DMS79 treated with DMSO at 0.1 percent for 48 hours (cell line): ENCODE data around the gene FSIP1.
A peak's percentile ranks its signal among the peaks of the same experiment; 100 is the strongest.

Source experiments
- DNase-seq: peaks from one replicate; lab custom pipeline; 2025; lab: John Stamatoyannopoulos, UW

Gene FSIP1

GRCh38 chr15:39756806-39757522, 25.7 kb downstream of the FSIP1 start:
- peak; percentile 28 for DNase-seq

GRCh38 chr15:39752991-39753390, 29.6 kb downstream of the FSIP1 start:
- DNase-seq = no peak

- no peak for DNase-seq
Measured at GRCh38 chr15:39752246-39752645, 30.4 kb downstream of the FSIP1 start.

- no peak for DNase-seq
Measured at GRCh38 chr15:39748276-39748675, 34.4 kb downstream of the FSIP1 start.

- DNase-seq = no peak
Measured at GRCh38 chr15:39747326-39747725, 35.3 kb downstream of the FSIP1 start.

- DNase-seq = no peak
Measured at GRCh38 chr15:39746714-39747276, 35.8 kb downstream of the FSIP1 start.

GRCh38 chr15:39746176-39746575, 36.5 kb downstream of the FSIP1 start:
- no peak for DNase-seq

GRCh38 chr15:39745415-39745814, 37.2 kb downstream of the FSIP1 start:
- DNase-seq = no peak

GRCh38 chr15:39744334-39745103, 38.1 kb downstream of the FSIP1 start:
- DNase-seq = no peak

- no peak for DNase-seq
Measured at GRCh38 chr15:39743611-39744010, 39.0 kb downstream of the FSIP1 start.

- DNase-seq = no peak
Measured at GRCh38 chr15:39741258-39741657, 41.4 kb downstream of the FSIP1 start.

GRCh38 chr15:39738998-39739397, 43.6 kb downstream of the FSIP1 start:
- DNase-seq = no peak

- no peak for DNase-seq
Measured at GRCh38 chr15:39737196-39737550, 45.5 kb downstream of the FSIP1 start.

- DNase-seq = peak; percentile 9
Measured at GRCh38 chr15:39736412-39737195, 46.0 kb downstream of the FSIP1 start.

GRCh38 chr15:39735120-39735717, 47.4 kb downstream of the FSIP1 start:
- DNase-seq = no peak

GRCh38 chr15:39731266-39731665, 51.4 kb downstream of the FSIP1 start:
- no peak for DNase-seq

GRCh38 chr15:39730552-39730951, 52.1 kb downstream of the FSIP1 start:
- no peak for DNase-seq

GRCh38 chr15:39729500-39729899, 53.1 kb downstream of the FSIP1 start:
- no peak for DNase-seq

GRCh38 chr15:39728845-39729244, 53.8 kb downstream of the FSIP1 start:
- no peak for DNase-seq

GRCh38 chr15:39721893-39722292, 60.7 kb downstream of the FSIP1 start:
- DNase-seq = no peak

- no peak for DNase-seq
Measured at GRCh38 chr15:39720621-39721611, 61.7 kb downstream of the FSIP1 start.
